HUES64 (cell line): ENCODE results near the gene MORN1.

Source experiments
- H3K27ac ChIP-seq: 2 replicates; pipeline ENCODE4 v1.7.0; 2013; ENCODE audit warnings: low read depth, low read length, inconsistent platforms
- H3K27me3 ChIP-seq: 2 replicates; pipeline ENCODE4 v1.6.1; 2013; ENCODE audit warnings: mild to moderate bottlenecking, low read length; ENCODE audit not compliant: insufficient read depth
- H3K36me3 ChIP-seq: 2 replicates; pipeline ENCODE4 v1.6.1; 2013; ENCODE audit warnings: mild to moderate bottlenecking, low read length; ENCODE audit not compliant: insufficient read depth
- H3K4me1 ChIP-seq: 2 replicates; pipeline ENCODE4 v1.6.1; 2013; ENCODE audit warnings: mild to moderate bottlenecking, low read length, moderate library complexity; ENCODE audit not compliant: insufficient read depth
- H3K4me3 ChIP-seq: 2 replicates; pipeline ENCODE4 v1.5.1; 2013; ENCODE audit warnings: mild to moderate bottlenecking, low read length, moderate library complexity
- H3K9ac ChIP-seq: 2 replicates; pipeline ENCODE4 v1.6.1; 2013; ENCODE audit warnings: mild to moderate bottlenecking, low read depth, low read length
- H3K9me3 ChIP-seq: 2 replicates; pipeline ENCODE4 v1.6.1; 2013; ENCODE audit warnings: low read depth, low read length; ENCODE audit not compliant: insufficient read depth
- WGBS: fragments of 150-250, 120-280 bp; methylation state at CpG from one replicate; pipeline ENCODE4 v1.1.7; 2013; ENCODE audit warnings: missing lambda C conversion rate; 5-methylcytosine and 5-hydroxymethylcytosine counted together

The MORN1 gene

GRCh38 chr1:2384130-2384860, 7.1 kb downstream of the MORN1 start:
- Histone ChIP-seq H3K27ac (no peak overlapping the region), H3K9me3 (no peaks in the 10 kb centered on the region), H3K27me3 (no peaks in the 10 kb centered on the region), H3K4me3 (no peak overlapping the region), H3K4me1 (no peaks in the 10 kb centered on the region), H3K36me3 (peaks cover 8% of the 10 kb centered on the region; the same call in 1 of the 2 replicates), H3K9ac (no peak overlapping the region)
- 92% methylated on average over 21 of the region's 21 CpGs for WGBS

- Histone ChIP-seq H3K27me3 (no peaks in the 10 kb centered on the region), H3K4me3 (no peak overlapping the region), H3K4me1 (no peaks in the 10 kb centered on the region), H3K9ac (no peak overlapping the region), H3K36me3 (peaks cover 8% of the 10 kb centered on the region; the same call in 1 of the 2 replicates), H3K9me3 (no peaks in the 10 kb centered on the region), H3K27ac (no peak overlapping the region)
- 90% methylated on average over 14 of the region's 14 CpGs for WGBS
These were observed 7.8 kb downstream of the MORN1 start for GRCh38 chr1:2383576-2383975.

GRCh38 chr1:2382621-2383361, 8.6 kb downstream of the MORN1 start:
- Histone ChIP-seq H3K9me3 (no peaks in the 10 kb centered on the region), H3K27me3 (no peaks in the 10 kb centered on the region), H3K9ac (no peak overlapping the region), H3K27ac (no peak overlapping the region), H3K36me3 (peaks cover 4% of the 10 kb centered on the region; the same call in 1 of the 2 replicates), H3K4me3 (no peak overlapping the region), H3K4me1 (no peaks in the 10 kb centered on the region)
- 66% methylated on average over 13 of the region's 13 CpGs for WGBS

GRCh38 chr1:2381741-2382620, 9.4 kb downstream of the MORN1 start:
- H3K27me3 ChIP-seq: no peaks in the 10 kb centered on the region
- no peaks in the 10 kb centered on the region for H3K9me3 ChIP-seq
- H3K4me3 ChIP-seq: no peak overlapping the region
- H3K36me3 ChIP-seq: no peaks in the 10 kb centered on the region
- H3K27ac ChIP-seq: no peak overlapping the region
- H3K4me1 ChIP-seq: no peaks in the 10 kb centered on the region
- 68% methylated on average over 28 of the region's 28 CpGs for WGBS
- H3K9ac ChIP-seq: no peak overlapping the region

GRCh38 chr1:2380816-2381591, 10.3 kb downstream of the MORN1 start:
- Histone ChIP-seq H3K4me1 (no peaks in the 10 kb centered on the region), H3K27ac (no peak overlapping the region), H3K4me3 (no peak overlapping the region), H3K9me3 (no peaks in the 10 kb centered on the region), H3K27me3 (no peaks in the 10 kb centered on the region), H3K9ac (no peak overlapping the region), H3K36me3 (no peaks in the 10 kb centered on the region)
- 93% methylated on average over 32 of the region's 32 CpGs for WGBS

GRCh38 chr1:2379733-2380404, 11.5 kb downstream of the MORN1 start:
- Histone ChIP-seq H3K36me3 (no peaks in the 10 kb centered on the region), H3K27ac (no peak overlapping the region), H3K9ac (no peak overlapping the region), H3K4me3 (no peak overlapping the region), H3K27me3 (no peaks in the 10 kb centered on the region), H3K4me1 (no peaks in the 10 kb centered on the region), H3K9me3 (no peaks in the 10 kb centered on the region)
- 93% methylated on average over 23 of the region's 23 CpGs for WGBS

GRCh38 chr1:2378956-2379732, 12.2 kb downstream of the MORN1 start:
- no peak overlapping the region for H3K9ac ChIP-seq
- no peaks in the 10 kb centered on the region for H3K36me3 ChIP-seq
- no peaks in the 10 kb centered on the region for H3K4me1 ChIP-seq
- WGBS: 95% methylated on average over 17 of the region's 18 CpGs
- H3K4me3 ChIP-seq: no peak overlapping the region
- no peak overlapping the region for H3K27ac ChIP-seq
- H3K27me3 ChIP-seq: no peaks in the 10 kb centered on the region
- H3K9me3 ChIP-seq: no peaks in the 10 kb centered on the region

GRCh38 chr1:2378441-2378851, 12.9 kb downstream of the MORN1 start:
- 91% methylated on average over 24 of the region's 24 CpGs for WGBS

GRCh38 chr1:2377751-2378440, 13.5 kb downstream of the MORN1 start:
- H3K27me3 ChIP-seq: no peaks in the 10 kb centered on the region
- H3K4me1 ChIP-seq: no peaks in the 10 kb centered on the region
- H3K36me3 ChIP-seq: no peaks in the 10 kb centered on the region
- no peak overlapping the region for H3K9ac ChIP-seq
- no peaks in the 10 kb centered on the region for H3K9me3 ChIP-seq
- H3K27ac ChIP-seq: no peak overlapping the region
- H3K4me3 ChIP-seq: no peak overlapping the region
- 90% methylated on average over 16 of the region's 16 CpGs for WGBS

More at GRCh38 chr1:2378441-2378851, 12.9 kb downstream of the MORN1 start:
- Histone ChIP-seq H3K4me3 (no peak overlapping the region), H3K9me3 (no peaks in the 10 kb centered on the region), H3K27me3 (no peaks in the 10 kb centered on the region), H3K4me1 (no peaks in the 10 kb centered on the region), H3K9ac (no peak overlapping the region), H3K36me3 (no peaks in the 10 kb centered on the region), H3K27ac (no peak overlapping the region)
